GM18519 (cell line): ENCODE measurements around the gene NLRP4.
"Not testable (repeated sequence)": the region's sequence is repeated elsewhere in the genome, so short reads cannot be mapped to it uniquely, and the experiment has no call there.

Experiments used
- ATAC-seq: cut with Tn5 transposase; IDR thresholded peaks from one replicate; pipeline ENCODE4 v1.9.1; 2021; ENCODE audit warnings: mild to moderate bottlenecking, moderate library complexity; ENCODE audit not compliant: unreplicated experiment, low FRiP score

NLRP4 gene

DNA sequence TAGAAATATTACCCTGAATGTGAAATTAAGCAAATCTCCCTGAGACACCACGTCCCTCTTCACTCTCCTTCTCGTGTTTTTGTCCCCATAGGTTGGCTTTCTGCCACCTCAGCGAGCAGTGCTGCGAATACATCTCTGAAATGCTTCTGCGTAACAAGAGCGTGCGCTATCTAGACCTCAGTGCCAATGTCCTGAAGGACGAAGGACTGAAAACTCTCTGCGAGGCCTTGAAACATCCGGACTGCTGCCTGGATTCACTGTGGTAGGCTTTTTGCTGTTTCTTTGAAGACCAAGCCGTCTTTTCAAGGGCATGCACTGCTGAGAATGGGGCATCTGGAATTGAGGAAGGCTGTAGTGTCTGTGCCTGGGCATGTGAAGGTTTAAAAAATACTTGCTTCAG, 34.4 kb downstream of the NLRP4 start:
- no peak for ATAC-seq

DNA sequence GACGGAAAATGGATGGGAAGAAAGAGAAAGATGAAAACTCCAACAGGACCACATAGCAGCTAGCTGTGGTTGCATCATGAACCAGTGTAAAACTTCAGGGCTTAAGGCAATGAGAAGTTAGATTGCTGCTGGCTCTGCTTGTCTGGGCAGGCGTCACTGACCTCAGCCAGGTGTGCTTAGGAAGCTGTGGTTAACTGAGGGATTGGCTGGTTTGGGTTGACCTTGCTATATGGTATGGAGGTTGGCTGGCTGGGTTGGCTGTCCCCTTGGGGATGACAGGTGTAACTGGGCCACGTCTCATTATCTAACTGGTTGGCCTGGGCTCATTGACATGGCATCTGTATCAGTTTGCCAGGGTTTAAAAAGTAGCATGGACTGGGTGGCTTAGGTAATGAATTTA, 40.9 kb downstream of the NLRP4 start:
- ATAC-seq = no peak

DNA sequence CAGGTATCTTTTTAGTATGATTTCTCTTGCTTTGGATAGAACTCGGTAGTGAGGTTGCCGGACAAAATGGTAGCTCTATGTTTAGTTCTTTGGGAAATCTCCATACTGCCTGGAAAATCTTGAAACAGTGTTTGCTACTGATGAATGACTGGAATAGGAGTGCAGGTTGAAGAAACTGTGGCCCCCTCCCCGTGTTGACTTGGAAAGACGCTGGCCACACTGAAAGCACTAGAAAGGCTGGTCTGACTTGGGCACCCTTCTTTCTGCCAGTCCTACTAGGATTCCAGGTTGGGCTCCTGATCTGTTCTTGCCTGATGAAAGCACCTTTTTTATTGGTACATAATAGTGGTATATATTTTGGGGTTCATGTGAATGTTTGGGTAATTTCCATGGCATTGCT, 46.3 kb downstream of the NLRP4 start:
- no peak for ATAC-seq

DNA sequence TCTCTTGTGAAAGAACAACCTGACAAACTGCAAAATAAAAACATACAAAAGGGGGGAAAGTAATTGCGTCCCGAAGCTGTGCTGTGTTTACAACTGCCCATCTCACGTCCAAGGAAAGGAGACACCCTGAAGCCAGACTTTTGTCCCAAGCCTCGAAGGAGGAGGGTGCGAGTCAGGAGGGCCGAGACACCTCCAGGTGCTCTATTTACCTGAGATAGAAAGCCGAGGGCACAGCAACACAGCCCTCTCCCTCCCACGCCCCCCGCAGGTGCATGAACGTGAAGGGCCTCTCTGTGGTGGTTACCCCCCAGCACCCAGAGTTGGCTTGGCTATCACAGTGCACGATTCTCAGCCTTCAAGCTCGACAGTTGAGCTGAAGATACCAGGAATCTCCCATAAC, 62.6 kb downstream of the NLRP4 start:
- no peak for ATAC-seq

DNA sequence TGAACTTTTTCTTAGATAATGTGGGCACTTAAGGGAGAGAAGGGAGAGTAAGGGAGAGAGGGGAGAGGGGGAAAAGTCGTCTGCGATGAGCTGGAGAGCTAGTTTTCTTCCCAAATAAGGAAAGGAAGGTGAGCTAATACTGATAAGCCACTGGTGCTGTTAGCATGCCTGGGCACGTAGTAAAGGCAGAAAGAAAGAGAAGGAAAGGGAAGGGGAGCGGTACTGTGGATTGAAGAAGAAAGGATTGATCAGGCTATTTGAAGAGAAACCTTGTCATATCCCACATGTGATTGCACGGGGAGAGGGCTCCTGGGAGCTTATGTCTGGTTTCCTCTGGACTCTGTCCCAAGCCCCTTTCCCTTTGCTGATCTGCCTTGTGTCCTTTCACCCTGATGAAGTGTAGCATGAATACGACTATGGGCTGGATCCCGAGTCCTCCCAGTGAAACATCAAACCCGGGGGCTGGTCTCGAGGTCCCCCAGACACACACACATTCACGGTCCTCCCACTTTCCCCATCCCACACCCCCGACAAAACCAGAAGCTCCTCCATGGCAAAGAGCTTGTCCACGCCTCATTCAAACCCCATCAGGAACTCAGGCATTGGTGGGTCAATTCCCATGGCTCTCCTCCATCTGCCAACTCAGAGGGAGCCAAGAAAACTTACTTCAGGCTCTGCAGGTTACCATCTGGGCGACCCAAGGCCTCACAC, 65.2 kb downstream of the NLRP4 start:
- ATAC-seq = no peak

DNA sequence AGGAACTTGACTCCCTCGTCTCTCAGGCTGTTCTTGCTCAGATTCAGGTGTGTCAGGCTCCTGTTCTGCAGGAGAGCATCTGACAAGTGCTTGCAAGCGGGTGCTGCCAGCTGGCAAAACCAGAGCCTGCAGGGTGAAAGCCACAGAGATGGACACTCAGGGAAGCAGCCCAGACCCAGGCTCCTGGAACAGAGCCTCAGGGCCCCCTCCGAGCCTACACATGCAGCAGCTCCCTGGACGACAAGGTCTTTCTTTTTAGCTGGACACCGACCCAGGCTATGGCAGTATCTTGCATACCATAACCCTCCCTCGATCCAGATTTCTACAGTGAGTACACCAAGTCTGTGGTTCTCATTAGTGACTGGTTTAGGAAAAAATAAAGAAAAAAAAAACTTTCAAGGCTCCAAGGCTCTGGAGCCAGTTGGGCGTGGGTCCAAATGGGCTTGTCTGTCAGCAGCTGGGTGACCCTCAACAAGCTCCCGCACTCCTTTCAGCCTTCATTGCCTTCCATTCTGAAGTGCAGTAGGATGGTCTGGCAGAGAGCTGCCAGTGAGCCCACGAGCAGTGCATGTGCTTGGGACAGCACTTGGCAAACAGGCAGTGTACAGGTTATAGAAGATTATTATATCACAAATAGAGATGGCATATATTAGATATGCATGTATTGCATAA, 65.9 kb downstream of the NLRP4 start:
- no peak for ATAC-seq

DNA sequence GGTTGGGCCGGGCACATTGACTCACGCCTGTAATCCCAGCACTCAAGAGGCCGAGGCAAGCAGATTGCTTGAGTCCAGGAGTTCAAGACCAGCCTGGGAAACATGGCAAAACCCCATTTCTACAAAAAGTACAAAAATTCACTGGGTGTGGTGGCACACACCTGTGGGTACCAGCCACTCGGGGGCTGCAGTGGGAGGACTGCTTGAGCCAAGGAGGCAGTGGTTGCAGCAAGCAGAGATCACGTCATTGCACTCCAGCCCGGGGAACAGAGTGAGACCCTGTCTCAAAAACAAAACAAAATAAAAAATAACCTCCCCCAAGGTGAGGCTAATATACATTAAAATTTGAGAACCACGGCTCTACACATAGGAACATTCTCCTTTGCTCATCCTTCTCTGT, 70.9 kb downstream of the NLRP4 start:
- no peak for ATAC-seq

DNA sequence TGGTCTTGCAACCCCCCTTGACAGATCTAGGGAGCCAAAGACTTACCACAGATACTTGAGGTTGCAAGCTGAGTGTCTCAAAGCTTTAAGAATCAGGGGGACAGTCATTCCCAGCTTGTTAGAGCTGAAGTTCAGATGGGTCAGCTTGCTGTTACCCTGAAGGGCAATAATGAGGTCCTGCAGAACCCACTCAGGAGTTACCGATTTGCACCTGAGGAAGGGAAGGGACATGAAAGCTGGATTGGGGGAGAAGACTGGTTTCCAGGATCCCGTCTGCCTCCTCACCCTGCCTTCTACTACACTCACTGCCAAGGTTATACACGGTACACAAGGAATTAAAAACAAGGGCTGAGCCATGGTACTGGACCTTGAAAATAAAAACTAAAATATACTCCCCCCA, 71.4 kb downstream of the NLRP4 start:
- no peak for ATAC-seq

DNA sequence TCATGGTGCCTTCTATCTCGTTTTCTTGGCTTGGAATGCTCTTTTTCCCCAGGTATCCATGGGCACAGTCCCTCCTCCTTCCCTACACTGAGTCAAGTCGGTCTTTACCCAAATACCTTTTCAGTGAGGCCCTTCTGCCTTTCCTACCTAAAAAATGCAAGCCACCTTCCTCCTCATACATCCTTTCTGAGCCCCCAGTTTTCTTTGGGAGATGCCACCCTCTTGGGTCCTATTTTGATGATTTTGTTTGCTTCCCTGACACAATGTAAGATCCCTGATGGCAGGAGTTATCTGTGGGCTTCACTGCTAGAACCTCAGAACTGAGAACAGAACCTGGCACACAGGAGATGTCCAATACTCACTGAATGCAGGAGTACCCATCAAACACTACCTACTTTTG, 73.5 kb downstream of the NLRP4 start:
- ATAC-seq = no peak

DNA sequence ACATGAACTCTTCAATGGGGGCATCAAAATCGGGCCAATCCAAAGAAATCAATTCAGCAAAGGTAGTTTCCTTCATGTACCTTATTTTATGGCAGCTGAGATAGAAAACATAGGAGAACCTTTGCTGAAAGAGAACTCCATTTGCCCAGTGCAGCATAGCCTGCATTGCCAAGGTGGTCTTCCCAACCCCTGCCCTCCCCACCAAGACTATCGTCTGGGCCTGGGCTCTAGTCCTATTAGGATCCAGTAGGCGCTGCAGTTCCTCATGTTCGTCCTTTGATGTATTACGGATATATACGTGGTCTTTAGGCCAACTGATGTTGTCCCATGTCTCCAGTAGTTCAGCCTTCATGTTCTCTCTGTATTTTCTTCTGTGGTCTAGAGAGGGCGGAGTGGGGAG, 76.6 kb downstream of the NLRP4 start:
- no peak for ATAC-seq

DNA sequence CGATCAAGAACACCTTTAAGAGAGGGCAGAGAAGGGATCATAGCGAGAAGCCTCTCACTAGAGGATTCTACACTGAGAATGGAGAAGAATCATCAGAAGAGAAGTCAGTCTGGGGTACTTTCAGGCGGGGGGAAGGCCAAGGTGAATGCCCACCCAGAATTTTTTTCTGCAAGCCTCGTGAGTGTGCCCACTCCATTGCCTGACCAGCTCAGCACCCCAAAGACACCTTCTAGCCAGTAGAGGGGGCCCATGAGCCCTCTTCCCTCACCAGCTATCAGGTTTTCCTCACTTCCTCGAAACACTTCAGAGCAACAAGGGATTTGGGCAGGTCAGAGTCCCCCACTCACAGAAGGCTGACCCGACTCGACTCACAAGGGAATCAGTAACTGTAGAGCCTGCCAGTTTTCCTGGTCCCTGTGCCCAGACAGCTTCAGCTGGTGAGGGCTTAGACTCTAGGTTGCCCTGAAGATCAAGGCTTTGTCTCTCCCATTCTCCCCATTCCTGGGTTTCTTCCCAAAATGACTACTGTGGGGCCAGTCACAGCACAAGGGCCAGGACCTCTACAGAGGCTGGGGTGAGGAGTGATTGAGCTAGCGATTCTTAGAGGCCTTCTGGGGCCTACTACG, 77.4 kb downstream of the NLRP4 start:
- ATAC-seq = no peak

DNA sequence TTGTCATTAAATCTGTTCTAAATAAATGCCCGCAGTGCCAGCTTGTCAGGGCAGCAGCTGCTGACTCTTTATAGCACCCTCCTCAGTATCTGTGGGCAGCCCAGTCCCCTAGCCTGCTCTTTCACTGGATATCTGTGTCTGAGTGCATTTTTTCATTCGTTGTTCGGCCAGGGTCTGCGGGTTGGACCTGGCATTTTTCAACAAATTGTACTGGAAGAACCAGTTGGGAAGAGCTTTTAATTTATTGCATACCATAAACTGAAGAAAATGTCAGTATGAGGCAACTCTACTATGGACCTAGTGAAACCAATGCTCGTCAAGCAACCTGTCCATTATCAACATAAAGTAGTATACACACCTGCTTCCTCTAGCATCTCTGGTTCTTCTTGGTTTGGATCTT, 87.2 kb downstream of the NLRP4 start:
- ATAC-seq = no peak

DNA sequence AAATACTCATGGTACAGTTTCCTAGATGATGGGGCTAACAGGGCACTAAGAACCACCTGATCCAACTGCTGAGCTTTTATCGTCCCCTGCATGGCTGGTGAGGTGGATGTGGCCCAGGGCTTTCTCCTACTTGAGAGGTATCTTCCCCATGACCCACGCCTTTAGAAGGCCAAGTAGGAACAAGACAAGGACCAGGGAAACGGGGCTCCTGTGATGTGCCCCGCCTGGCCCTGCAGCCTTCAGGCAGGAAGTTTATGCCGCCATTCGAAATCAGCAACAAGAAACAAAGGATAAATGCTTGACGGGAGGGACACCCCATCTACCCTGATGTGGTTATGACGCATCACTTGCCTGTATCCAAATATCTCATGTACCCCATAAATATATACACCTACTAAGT, 91.7 kb downstream of the NLRP4 start:
- no peak for ATAC-seq

DNA sequence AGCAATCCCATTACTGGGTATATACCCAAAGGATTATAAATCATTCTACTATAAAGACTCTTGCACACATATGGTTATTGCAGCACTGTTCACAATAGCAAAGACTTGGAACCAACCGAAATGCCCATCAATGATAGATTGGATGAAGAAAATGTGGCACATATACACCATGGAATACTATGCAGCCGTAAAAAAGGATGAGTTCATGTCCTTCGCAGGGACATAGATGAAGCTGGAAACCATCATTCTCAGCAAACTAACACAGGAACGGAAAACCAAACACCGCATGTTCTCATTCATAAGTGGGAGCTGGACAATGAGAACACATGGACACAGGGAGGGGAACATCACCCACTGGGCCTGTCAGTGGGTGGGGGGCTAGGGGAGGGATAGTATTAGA, 92.9 kb downstream of the NLRP4 start:
- not testable (repeated sequence) for ATAC-seq

DNA sequence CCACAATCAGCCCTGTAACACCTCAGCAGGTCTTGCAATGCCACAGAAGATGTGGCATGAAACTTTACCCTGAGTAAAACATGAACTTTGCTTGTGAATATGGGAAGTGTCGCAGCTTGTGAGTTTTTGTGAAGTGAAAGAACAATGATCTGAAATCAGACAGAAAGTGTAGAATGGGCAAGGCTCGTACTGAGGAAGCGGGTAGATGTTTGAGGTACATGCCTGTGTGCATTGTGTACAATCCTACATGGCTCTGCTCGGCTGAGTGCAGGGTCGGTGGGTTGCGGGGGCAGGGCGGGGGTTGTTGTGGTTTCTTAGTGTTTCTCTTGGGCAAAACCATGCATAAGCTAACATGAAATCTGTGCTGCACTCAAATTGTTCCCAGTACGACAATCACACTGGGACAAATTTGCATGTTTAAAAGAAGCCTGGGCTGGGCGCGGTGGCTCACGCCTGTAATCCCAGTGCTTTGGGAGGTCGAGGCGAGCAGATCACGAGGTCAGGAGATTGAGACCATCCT, 94.7 kb downstream of the NLRP4 start:
- ATAC-seq = no peak
